NCI-H1930 (cell line): ENCODE results near the gene SPOCD1.

ENCODE experiments used
- DNase-seq, 2 experiments: peaks; one replicate each; lab custom pipeline; 2025; lab: John Stamatoyannopoulos, UW

Gene SPOCD1

DNA sequence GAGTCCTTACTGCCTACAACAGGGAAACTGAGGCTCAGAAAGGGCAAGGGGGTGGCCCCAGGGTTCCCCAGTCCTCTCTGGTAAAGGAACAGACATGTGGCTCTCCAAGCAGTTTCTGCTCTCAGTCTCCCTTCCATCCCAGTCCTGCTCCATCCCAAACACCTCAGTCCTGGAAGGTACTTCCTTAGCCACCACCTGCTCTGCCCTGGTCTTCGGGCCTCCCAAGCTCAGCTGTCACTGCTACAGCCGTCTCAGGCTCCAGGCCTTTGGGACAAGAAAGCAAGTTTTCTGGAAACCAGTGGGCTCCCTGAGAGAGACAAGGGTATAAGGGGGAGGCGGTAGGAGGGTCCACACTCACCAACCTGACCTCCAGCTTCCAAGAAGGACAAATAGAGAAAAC, 28.6 kb downstream of the SPOCD1 start:
- DNase-seq = no peak

DNA sequence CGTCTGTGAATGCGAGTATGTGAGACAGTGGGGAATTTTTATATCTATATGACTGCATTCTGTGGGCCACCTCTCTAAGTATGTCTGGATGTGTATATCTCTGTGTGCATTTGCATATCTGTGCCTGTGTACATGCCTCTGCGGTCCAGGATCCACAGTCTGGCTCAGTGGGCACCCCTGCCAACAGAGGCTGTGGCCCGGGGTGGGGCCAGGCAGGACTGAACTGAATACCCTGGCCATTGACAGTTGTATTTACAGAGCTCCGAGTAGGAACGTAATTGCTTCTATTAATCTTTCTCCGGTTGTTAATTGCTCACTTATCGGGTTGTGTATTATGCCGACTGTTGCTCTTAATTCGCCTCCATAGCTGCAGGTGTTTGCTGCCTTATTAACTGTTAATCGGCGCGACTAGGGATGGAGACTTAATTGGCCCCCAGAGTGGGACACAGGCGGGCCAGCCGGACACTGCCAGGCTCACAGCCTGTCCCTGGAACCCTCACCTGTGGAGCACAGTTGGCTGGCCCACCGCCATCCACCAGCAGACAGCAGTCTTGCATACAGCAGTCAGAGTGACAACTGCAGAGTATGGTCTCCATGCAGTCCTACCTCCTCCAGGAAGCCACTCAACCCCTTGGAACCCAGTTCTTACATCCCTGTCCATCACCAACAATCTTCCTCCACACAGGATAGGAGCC, 29.3 kb downstream of the SPOCD1 start:
- no peak for DNase-seq

DNA sequence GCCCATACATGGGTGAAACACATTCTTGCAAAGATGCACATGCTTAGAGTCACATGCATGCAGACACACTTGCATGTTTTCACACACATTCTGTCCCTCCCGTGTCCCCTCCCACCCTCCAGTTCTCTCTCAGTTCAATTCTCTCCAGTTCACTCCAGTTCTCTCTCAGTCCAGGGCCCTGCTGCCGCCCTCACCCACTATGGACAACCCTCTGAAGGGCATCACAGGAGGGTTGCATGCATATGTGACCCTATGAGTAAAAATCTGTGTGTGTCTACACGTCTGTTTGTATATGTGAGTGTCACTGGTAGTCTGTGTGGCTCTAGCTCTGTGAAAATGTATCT, 29.9 kb downstream of the SPOCD1 start:
- no peak for DNase-seq

DNA sequence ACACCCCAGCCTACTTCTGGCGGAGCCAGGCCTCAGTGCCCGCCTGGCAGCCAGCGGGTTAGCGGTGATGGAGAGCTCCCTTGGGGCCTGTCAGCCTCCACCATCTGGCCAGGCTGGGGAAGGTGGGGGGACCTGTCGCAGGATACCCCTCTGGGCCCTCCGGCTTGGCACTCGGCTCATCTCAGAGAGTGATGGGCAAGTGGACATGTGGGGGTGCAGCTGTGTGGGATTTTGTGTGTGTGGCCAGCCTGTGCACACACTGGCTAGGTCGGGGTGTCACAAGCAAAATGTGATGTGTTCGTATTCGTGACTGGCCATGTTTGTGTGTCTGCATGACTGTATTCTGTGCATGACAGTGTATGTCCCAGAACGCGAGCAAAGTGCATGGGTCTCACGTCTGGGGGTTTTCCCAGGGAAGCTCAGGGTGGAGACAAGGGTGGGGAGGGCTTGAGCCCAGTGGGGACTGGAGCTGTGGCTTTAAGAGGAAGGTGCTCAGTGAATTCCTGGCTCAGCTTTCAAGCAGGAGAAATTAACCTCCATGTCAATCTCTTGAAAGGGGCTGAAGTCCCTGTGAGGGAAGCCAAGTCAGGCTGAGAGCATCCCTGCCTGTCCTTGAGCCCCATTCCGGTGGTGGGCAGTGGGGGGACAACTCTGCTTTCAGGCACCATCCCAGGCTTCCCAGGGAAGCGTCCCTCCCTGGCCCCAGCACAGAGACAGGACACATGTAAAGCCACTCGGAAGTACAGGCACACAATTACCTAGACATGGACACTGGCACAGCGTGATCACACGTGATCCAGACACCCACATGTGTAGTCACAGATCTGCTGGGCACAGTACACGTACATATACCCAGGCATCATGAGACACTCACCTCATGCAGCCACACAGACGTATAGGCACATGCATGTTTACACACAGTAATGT, 30.5 kb downstream of the SPOCD1 start:
- DNase-seq = no peak

DNA sequence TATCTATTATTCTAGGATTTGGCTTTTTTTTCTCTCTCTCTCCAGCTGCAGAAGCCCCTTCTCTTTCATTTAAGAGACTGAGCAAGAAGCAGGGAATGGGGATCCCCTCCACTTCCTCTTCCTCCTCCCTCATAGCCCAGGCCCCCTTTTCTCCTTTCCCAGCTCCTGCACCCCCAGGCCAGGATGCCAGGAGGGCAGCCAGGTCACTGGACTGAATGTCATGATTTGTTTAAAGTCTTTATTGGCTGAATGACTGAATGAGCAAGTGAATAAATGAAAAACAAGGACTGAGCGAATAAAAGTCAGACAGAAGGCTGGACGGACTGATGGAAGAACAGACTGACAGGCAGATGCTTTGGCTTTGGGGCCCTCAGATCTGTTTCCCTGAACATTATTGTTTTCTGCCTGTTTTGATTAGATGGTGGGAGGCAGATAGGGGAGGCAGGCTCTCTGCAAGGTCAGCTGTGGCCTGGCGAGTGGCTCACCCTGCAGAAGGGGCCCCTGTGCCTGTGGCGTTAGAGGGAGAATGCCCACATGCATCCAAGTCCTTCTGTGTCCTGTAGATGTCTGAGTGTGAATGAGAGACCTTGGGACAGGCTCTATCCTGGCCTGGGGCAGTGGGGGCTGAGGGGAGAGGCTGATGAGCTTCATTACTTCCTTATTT, 31.3 kb downstream of the SPOCD1 start:
- DNase-seq = no peak

DNA sequence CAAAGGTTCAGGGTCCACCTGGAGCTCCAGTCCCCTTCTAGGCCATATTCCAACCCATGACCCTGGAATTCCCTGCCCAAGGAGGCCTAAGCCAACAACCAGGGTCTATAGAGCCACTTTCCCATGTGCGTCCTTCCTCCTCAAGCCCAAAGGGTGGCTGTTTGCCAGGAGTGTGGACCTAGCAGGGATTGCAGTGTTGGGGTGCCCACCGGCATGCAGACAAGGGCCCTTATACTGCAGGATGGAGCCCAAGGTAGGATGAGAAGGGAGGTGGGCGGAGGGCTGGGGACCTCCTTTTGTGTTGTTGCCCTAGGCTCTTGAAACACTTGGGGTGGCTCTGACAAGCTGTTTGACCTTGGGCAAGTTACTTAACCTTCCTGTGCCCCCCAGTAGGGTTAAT, 32.0 kb downstream of the SPOCD1 start:
- DNase-seq = no peak

DNA sequence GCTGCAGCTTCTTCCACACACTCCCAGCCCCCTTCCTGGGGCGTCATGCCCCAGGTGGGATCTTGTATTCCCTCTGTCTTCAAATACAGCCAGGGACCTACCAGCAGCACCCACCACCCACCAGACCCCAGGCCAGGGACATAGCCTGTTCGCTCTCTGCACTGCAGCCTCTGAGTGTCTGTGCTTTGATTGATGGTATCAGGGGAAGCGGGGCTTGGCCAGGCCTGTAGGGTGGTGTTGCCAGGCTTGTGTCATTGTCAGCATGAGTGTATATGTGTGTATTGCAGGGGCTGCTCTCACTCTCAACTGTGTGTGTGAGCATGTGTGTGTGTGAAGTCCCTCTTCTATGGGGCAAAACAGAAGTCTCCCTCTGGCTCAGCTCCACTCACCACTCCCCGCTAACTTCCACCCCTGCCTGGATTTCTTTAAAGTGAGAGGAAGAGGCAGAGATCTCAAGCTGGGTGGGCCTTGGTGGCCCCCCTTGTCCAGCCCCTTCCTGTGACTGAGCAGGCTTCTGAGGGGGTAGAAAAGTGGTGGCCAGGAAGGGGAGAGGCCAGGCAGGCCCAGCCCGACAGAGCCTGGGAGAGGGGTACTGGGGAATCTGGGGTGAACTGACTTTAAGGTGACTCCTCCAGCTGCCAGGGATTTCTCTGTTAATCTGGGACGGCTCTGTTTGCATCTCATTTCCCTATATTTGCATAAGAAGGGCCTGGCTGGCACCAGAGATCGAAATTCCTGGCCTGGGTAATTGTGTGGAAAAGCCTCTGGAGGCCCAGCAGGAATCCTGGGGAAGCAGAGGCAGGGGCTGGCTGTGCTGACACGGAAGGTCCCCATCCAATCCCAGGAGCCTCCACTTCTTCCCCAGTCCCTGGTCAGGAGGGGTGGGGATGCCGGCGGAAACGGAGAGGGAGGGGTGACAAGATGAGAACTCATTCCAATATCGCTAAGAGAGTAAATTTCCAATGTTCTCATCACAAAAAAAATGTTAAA, 33.1 kb downstream of the SPOCD1 start:
- no peak for DNase-seq

DNA sequence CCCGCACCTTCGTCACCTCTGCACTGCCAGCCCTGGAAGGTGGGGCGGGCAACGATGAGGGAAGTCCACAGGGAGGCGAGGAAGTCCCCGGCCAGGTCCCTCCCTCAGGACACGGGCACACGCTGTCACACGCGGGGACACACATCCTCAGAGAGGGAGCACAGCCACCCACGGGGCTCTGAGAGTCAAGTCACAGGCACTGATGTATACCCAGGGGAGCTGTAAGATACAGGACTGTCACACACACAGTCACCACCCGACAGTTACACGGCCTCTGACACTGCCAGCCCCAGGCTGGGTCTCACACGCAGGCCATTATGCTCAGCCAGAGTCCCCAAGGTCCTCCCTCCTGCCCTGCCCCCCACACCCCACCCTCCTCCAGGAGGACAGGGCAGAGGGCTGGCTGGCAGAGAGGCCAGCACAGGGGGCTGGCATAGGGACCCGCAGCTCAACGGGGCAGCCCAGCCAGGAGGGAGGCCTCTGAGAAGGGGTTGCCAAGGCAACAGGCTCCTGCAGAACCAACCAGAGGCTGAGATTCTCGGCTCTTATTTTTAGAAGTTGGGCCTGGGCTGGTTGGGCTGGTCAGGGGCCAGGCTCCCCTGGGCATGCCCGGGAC, 34.0 kb downstream of the SPOCD1 start:
- DNase-seq = no peak

DNA sequence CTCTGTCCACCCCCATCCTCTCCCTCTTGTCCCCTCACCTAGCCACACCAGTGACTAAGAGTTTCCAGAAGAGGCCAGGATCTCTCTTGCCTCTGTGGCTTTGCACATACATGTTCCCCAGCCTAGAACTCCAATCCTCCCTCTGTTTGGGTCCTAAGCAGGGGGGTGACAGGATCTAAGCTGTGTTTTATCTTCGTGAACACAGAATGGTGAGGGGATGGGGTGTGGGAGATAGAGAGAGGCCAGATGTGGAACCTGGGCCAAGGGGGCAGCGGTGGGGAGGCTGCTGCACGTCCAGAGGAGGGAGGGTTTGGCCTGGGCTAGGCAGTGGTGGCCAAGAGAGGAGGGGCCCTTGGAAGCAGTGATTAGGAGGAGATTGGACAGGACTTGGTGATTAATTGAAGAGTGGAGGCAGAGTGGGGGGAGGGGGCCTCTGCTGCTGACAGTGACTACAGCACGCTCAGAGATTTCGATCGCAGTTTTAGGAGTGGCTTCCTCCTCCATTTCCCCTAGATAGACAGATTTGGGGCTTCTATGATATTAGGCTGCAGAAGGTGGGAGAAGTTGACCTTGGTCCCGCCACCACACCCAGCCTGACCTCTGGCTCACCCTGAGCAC, 34.6 kb downstream of the SPOCD1 start:
- no peak for DNase-seq

DNA sequence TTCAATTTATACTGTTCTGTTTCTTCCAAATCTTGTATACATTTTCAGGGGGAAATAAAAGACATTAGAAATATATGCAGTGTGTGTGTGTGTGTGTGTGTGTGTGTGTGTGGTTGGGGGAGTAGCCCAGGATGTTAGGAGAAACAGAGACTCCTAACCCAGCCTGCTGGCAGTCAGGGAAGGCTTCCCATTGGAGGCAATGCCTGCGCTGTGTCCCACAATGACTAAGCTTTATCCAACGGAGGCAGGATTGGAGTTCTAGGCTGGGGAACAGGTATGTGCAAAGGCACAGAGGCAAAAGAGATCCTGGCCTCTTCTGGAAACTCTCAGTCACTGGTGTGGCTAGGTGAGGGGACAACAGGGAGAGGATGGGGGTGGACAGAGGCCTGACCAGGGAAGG, 35.2 kb downstream of the SPOCD1 start:
- no peak for DNase-seq

DNA sequence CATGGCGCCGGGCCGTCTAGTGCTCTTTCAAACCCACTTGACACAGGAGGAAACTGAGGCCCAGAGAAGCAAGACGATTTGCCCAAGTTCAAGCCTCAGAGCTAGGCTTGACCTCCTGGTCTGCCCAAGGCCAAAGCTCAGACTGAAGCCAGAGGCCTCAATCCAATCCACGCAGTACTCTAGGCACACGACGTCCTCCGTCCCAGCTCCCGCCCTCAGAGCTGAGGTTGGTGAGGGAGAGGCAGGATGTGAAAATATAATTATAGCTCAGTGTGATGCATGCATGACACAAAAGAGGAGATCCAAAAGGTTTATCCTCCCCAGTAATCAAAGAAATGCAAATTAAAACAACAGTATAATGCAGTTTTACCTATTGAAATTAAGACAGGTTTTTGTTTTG, 36.1 kb downstream of the SPOCD1 start:
- no peak for DNase-seq

DNA sequence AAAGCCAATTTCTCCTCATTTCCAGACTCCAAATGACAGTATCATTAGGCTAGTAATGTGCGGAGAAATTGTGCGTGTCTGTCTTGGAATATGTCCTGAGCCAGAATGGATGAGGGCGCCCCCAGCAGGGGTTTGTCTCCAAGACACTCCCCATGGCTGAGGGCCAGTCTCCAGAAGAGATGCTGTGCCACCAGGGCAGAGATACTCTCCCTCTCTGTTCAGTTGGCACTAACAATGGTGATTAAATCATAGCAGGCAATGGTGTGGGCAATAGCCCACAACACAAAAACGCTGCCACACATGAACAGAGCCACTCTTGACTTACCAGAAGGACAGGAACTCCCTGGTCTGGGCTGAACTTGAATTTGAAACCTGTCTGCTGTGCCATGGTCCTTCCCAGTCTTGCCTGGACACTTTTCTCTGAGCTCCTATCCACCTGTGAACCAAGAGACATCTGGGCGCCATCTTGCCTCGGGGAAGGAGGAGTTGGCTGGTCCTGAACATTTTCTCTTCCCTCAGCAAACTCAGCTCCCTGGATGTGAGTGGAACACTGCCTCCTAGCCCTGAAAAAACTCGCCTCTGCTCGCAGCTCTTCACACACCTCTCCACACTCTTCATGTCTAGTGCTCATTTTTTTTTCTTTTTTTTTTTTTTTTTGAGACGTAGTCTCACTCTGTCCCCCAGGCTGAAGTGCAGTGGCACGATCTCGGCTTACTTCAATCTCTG, 36.9 kb downstream of the SPOCD1 start:
- no peak for DNase-seq

DNA sequence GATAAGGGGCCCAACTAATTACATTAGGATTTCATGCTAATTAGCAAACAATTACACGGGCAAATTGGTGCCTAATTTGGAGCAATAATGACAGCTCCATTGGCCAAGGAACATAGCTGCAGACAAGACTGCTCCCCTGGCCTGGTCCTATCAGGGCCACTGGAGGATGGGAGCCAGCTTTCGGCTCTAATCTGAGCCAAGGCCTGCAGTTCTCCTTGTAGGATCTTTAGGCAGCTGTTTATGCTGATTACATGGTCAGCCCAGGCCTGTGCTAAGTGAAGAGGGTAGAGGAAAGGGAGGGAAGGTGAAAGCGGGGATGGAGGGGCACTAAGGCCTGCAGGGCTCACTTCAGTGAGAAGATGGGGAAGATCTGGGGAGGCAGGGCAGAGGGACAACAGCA, 39.3 kb downstream of the SPOCD1 start:
- DNase-seq = no peak

DNA sequence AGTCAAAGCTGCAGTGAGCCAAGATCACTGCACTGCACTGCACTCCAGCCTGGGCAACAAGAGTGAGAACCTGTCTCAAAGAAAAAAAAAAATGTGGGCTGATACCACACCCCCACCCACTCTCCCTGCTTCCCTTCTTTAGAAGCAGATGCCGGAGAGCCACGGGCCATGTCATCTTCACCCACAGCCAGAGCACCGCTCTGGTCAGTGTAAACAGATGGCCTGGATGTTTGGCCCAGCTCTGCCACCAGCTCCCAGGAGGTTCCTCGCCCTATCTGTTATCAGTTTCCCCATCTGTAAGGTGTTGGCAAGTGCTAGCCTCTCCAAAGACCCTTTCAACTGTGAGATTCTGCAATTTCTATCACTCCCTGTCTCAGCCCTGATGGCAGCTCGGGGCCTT, 39.8 kb downstream of the SPOCD1 start:
- no peak for DNase-seq

DNA sequence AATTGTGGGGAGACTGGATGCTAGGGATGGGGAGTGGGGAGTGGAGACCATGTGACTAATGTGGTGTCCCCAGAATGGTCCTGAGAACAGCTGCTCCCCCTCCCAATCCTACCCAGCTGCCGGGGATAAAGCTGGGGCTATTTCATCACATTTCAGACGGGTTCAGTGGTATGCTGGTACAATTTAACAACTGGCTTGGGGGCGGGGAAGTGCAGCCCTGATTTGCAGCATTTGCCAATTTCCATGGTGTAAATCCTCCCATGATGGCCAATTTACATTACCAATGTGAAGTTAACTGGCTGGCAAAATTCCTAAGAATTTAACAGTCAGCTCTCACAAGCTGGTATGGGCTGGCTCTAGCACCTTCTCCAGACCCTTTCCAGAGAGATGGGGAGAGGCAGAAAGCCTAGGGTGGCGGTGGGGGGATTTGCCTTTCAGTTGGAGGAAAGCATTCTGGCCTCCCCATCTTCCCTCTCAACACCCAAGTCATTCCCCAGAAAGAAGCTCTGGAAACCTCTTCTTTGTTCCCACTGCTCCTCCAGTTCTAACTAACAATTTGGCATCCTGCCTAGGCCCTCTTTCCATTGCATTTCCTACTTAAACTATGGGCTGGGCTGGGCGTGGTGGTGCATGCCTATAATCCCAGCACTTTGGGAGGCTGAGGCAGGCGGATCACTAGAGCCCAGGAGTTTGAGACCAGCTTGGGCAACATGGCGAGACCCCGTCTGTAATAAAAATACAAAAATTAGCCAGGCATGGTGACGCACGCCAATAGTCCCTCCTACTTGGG, 40.4 kb downstream of the SPOCD1 start:
- no peak for DNase-seq

DNA sequence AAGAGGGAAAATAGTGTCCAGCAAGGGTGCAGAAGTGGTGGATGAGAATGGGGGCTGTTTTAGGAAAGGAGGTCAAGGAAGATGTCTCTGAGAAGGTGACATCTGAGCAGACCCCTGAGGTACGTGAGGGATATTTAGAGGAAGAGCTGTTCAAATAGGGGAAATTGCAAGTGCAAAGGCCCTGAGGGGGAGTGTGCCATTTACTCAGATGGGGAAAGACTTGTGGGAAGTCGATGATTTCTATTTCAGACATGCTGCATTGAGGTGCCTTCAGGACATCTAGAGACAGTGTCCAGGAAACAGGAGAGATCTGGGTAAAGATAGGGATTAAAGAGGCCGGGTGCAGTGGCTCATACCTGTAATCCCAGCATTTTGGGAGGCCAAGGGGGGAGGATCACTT, 41.3 kb downstream of the SPOCD1 start:
- DNase-seq = no peak

DNA sequence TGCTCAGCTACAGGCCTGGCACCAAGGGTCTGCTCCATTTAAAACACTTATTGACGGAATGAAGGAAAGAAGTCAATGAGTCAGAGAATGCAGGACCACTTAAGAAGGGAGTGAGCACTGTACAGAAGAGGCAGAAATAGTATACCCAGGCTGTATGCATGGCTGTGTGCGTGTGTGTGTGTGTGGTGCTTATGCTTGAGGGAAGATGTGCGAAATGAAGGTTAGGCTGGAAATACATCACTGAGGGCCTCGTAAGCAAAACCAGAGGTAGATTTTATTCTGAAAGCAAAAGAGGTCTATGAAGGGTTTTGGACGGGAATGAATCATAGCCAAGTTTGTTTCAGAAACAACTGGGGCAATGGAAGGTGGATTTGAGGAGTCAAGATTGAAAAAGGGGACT, 42.0 kb downstream of the SPOCD1 start:
- DNase-seq = no peak

DNA sequence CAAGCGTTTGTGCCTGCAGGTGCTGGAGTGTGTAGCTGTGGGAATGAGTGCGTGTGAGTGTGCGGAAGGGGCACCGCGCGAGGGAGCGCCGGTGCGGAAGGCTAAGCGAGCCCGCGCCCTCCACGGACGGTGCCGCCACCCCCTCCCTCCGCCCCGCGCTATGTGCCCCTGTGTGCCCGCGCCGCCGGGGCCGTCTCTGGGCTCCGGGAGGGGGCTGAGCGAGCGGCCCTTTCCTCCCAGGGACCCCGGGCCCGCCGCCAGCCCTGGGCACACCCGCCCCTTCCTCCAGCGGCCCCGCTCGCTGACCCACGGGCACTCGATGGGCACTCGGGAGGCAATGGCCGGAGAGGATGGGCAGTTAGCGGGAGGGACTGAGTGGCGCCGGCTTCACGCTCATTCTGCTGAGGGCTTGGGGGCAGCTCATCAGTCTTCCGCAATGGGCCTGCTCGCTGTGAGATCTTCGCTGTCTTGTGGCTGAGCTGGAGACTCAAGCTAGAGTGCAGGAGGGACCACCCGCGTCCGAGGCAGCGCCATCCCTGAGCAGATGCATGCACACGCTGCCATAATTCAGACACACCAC, 43.1 kb downstream of the SPOCD1 start:
- DNase-seq = no peak
